PFSK-1 (cell line): ENCODE measurements around the gene FAM20A.

Experiments
- POLR2AphosphoS5 ChIP-seq: IDR thresholded peaks from 2 replicates; pipeline ENCODE4 v1.6.1; 2012; ENCODE audit warnings: low read depth, mild to moderate bottlenecking, control low read depth, low read length, moderate library complexity
- TAF1 ChIP-seq: IDR thresholded peaks from 2 replicates; pipeline ENCODE4 v1.6.1; 2012; ENCODE audit warnings: low read length, control low read depth, borderline replicate concordance; ENCODE audit not compliant: insufficient read depth

- TF ChIP-seq TAF1 (no peak), POLR2AphosphoS5 (no peak)
These were observed 102.5 kb downstream of the FAM20A start for GRCh38 chr17:68498479-68499326.
